AG10803 (cell line): Measurements from ENCODE around the gene UBE4B.
A peak's percentile ranks its signal among the peaks of the same experiment; 100 is the strongest.
"Not testable (repeated sequence)": the region's sequence is repeated elsewhere in the genome, so short reads cannot be mapped to it uniquely, and the experiment has no call there.

ENCODE experiments used
- DNase-seq: peaks from one replicate; pipeline ENCODE4 v3.0.0; 2010; ENCODE audit warnings: low read depth
- H3K4me3 ChIP-seq: 2 replicates; pipeline ENCODE4 v1.5.1; 2011; ENCODE audit warnings: mild to moderate bottlenecking, low read length, control low read depth
- TF ChIP-seq, protein P1 (sequence below): conservative IDR thresholded peaks from 2 replicates; pipeline ENCODE4 v1.5.1; 2011; ENCODE audit warnings: mild to moderate bottlenecking, low read length, control low read depth, inconsistent platforms

The UBE4B gene

GRCh38 chr1:10196976-10197375, 164.2 kb downstream of the UBE4B start:
- no peak overlapping the region for H3K4me3 ChIP-seq
- DNase-seq: peak; percentile 37
- TF ChIP-seq, protein P1, sequence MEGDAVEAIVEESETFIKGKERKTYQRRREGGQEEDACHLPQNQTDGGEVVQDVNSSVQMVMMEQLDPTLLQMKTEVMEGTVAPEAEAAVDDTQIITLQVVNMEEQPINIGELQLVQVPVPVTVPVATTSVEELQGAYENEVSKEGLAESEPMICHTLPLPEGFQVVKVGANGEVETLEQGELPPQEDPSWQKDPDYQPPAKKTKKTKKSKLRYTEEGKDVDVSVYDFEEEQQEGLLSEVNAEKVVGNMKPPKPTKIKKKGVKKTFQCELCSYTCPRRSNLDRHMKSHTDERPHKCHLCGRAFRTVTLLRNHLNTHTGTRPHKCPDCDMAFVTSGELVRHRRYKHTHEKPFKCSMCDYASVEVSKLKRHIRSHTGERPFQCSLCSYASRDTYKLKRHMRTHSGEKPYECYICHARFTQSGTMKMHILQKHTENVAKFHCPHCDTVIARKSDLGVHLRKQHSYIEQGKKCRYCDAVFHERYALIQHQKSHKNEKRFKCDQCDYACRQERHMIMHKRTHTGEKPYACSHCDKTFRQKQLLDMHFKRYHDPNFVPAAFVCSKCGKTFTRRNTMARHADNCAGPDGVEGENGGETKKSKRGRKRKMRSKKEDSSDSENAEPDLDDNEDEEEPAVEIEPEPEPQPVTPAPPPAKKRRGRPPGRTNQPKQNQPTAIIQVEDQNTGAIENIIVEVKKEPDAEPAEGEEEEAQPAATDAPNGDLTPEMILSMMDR: no peak

DNA sequence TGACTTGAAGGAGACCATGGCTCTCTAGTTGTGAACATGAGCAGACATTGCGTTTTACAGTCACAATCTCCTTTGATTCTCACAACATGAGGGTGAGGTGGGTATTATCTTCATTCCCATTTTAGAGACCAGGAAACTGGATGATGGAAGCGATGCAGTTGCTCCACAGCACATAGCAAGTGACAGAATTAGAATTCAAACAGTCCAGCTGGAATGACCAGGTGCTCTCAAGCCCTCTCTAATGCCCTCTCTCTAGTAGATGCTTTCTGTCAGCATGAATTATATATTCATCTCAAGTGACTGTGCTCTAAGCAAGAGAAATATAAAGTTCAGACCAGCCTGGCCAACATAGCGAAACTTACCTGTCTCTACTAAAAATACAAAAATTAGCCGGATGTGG, 167.9 kb downstream of the UBE4B start:
- DNase-seq: no peak
- TF ChIP-seq, protein P1: no peak
- H3K4me3 ChIP-seq: no peak overlapping the region

GRCh38 chr1:10204003-10204642, 171.4 kb downstream of the UBE4B start:
- no peak overlapping the region for H3K4me3 ChIP-seq
- TF ChIP-seq, protein P1: no peak
- no peak for DNase-seq

DNA sequence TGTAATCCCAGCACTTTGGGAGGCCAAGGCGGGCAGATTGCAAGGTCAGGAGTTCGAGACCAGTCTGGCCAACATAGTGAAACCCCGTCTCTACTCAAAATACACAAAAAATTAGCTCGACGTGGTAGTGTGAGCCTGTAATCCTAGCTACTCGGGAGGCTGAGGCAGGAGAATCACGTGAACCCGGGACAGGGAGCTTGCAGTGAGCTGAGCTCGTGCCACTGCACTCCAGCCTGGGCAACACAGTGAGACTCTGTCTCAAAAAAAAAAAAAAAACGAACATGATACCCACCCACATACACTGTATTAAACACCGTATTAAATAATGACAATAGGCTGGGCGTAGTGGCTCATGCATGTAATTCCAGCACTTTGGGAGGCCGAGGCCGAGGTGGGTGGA, 172.4 kb downstream of the UBE4B start:
- H3K4me3 ChIP-seq, DNase-seq: not testable (repeated sequence)

DNA sequence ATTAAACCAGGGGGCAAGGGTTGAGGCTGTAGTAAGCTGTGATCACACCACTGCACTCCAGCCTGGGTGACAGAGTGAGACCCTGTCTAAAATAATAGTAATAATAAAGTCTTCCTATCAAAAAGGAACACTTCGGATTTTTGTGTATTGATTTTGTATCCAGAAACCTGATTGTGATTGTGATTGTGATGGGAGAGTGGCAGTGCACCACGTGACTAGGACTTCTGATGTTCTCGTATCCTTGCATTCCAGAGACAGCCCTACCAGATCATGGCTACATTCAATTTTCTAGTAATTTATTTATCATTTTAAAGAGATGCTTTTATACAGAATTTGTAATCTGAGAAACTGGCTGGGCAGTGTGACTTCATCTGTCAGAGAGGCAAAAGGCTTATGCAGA, 175.1 kb downstream of the UBE4B start:
- no peak overlapping the region for H3K4me3 ChIP-seq
- no peak for DNase-seq
- TF ChIP-seq, protein P1: no peak

GRCh38 chr1:10208537-10208936, 175.8 kb downstream of the UBE4B start:
- no peak for DNase-seq
- TF ChIP-seq, protein P1: no peak
- H3K4me3 ChIP-seq: no peak overlapping the region

DNA sequence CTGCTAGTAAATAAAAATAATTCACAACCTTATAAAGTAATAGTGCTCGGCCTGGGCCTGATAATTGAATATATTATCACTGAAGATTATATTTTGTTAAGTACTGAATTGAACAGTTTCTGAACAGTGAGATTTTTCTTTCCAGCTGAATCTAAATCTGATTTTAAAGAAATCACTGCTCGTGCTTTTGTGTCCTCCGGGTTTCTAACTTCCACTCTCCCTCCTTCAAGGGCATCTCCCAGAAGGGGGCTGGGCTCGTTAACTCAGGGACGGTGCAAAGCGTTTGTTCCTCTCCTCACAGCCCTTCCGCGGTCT, 176.8 kb downstream of the UBE4B start:
- peak overlapping the region; percentile 73 for H3K4me3 ChIP-seq
- TF ChIP-seq, protein P1: no peak
- DNase-seq: no peak
